ENCODE results near the gene PABPN1L. TPM values are rescaled to one million over a fixed set of nuclear protein-coding genes. Genes with fewer than 3 reads are reported as not detected.

Gene PABPN1L
- total and polyA plus RNA-seq, 2 experiments from 2014 or later: not detected

GRCh38 chr16:88886845-88887521 lies 20.5 kb upstream of the PABPN1L start:
- H3K79me2 ChIP-seq (replicated peaks; ENCODE audit: insufficient read depth): no peaks in the 10 kb centered on the region
- H3K27ac ChIP-seq (ENCODE audit: low read depth): no peak overlapping the region
- peaks cover 8% of the 10 kb centered on the region for H3K9me3 Mint-ChIP-seq
- H3K4me2 ChIP-seq: no peak overlapping the region
- no peaks in the 10 kb centered on the region for H3K9me2 ChIP-seq (ENCODE audit: insufficient read depth)
- no peaks in the 10 kb centered on the region for H3K27me3 ChIP-seq (ENCODE audit: insufficient read depth)
- H3K4me3 ChIP-seq: no peak overlapping the region
- no peak overlapping the region for H3K4me3 Mint-ChIP-seq
- peaks cover 2% of the 10 kb centered on the region; the same call in 1 of the 3 replicates for H3K4me1 Mint-ChIP-seq
- no peaks in the 10 kb centered on the region for H3F3A ChIP-seq (replicated peaks; ENCODE audit: low read depth)
- no peaks in the 10 kb centered on the region for H4K20me1 ChIP-seq (replicated peaks; ENCODE audit: insufficient read depth)
- H3K27me3 Mint-ChIP-seq (ENCODE audit: insufficient read depth, low read depth, poor library complexity): peaks cover 19% of the 10 kb centered on the region
- TF ChIP-seq, protein P1, sequence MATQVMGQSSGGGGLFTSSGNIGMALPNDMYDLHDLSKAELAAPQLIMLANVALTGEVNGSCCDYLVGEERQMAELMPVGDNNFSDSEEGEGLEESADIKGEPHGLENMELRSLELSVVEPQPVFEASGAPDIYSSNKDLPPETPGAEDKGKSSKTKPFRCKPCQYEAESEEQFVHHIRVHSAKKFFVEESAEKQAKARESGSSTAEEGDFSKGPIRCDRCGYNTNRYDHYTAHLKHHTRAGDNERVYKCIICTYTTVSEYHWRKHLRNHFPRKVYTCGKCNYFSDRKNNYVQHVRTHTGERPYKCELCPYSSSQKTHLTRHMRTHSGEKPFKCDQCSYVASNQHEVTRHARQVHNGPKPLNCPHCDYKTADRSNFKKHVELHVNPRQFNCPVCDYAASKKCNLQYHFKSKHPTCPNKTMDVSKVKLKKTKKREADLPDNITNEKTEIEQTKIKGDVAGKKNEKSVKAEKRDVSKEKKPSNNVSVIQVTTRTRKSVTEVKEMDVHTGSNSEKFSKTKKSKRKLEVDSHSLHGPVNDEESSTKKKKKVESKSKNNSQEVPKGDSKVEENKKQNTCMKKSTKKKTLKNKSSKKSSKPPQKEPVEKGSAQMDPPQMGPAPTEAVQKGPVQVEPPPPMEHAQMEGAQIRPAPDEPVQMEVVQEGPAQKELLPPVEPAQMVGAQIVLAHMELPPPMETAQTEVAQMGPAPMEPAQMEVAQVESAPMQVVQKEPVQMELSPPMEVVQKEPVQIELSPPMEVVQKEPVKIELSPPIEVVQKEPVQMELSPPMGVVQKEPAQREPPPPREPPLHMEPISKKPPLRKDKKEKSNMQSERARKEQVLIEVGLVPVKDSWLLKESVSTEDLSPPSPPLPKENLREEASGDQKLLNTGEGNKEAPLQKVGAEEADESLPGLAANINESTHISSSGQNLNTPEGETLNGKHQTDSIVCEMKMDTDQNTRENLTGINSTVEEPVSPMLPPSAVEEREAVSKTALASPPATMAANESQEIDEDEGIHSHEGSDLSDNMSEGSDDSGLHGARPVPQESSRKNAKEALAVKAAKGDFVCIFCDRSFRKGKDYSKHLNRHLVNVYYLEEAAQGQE (IDR thresholded peaks at IDR 0.05; ENCODE audit: unreplicated experiment): no peak
- TF ChIP-seq STAT1 (IDR thresholded peaks at IDR 0.05; ENCODE audit: unreplicated experiment) (no peak), CREB1 (CRISPR knock-in tag; IDR thresholded peaks at IDR 0.05; ENCODE audit: low read depth) (no peak), ZNF462 (CRISPR knock-in tag; IDR thresholded peaks at IDR 0.05) (no peak), ZNF331 (CRISPR knock-in tag; IDR thresholded peaks at IDR 0.05; ENCODE audit: low read depth) (no peak), JUNB (IDR thresholded peaks at IDR 0.05; ENCODE audit: unreplicated experiment) (no peak), EZH2phosphoT487 (IDR thresholded peaks at IDR 0.05; ENCODE audit: unreplicated experiment) (no peak), NANOG (IDR thresholded peaks at IDR 0.05; ENCODE audit: borderline replicate concordance) (no peak), ETS1 (IDR thresholded peaks at IDR 0.05) (no peak), ZNF114 (CRISPR knock-in tag; IDR thresholded peaks at IDR 0.05) (no peak), CTCF (conservative IDR thresholded peaks at IDR 0.05; ENCODE audit: low read depth in 2 of 2) (no peak), EZH2 (IDR thresholded peaks at IDR 0.05; ENCODE audit: low read depth, unreplicated experiment) (no peak), POLR2AphosphoS5 (IDR thresholded peaks at IDR 0.05; ENCODE audit: low read depth) (no peak)
- ATAC-seq (no peak), DNase-seq (ENCODE audit: low spot score) (no peak)
- no peak overlapping the region; the same call in 1 of the 2 replicates for H3K27ac Mint-ChIP-seq
- no peaks in the 10 kb centered on the region for H3K36me3 ChIP-seq (ENCODE audit: insufficient read depth)
- peaks cover 3% of the 10 kb centered on the region; the same call in 1 of the 3 replicates for H3K36me3 Mint-ChIP-seq (ENCODE audit: low read depth)
- no peak overlapping the region for H2AFZ ChIP-seq
- H3K4me1 ChIP-seq (ENCODE audit: insufficient read depth): no peaks in the 10 kb centered on the region

Data from GM23338 (cell line).